GM19238 (cell line): Measurements from ENCODE around the gene SLC8A1.

Experiments
- DNase-seq: peaks from one replicate; pipeline ENCODE4 v3.0.0; 2011; ENCODE audit warnings: low spot score; ENCODE audit not compliant: insufficient read length

The SLC8A1 gene

GRCh38 chr2:40316620-40317019, 135.3 kb downstream of the SLC8A1 start:
- no peak for DNase-seq

GRCh38 chr2:40315683-40316082, 136.2 kb downstream of the SLC8A1 start:
- DNase-seq = no peak

- DNase-seq = no peak
Observed at GRCh38 chr2:40311026-40311425, 140.9 kb downstream of the SLC8A1 start.

- no peak for DNase-seq
Observed at GRCh38 chr2:40310303-40310702, 141.6 kb downstream of the SLC8A1 start.

- no peak for DNase-seq
Observed at GRCh38 chr2:40304340-40304739, 147.6 kb downstream of the SLC8A1 start.

GRCh38 chr2:40303746-40304145, 148.1 kb downstream of the SLC8A1 start:
- no peak for DNase-seq

GRCh38 chr2:40302751-40303325, 149.1 kb downstream of the SLC8A1 start:
- no peak for DNase-seq

GRCh38 chr2:40300391-40300790, 151.5 kb downstream of the SLC8A1 start:
- no peak for DNase-seq

- DNase-seq = no peak
Observed at GRCh38 chr2:40299781-40300180, 152.1 kb downstream of the SLC8A1 start.

- no peak for DNase-seq
Observed at GRCh38 chr2:40299173-40299572, 152.7 kb downstream of the SLC8A1 start.

- no peak for DNase-seq
Observed at GRCh38 chr2:40298026-40298425, 153.9 kb downstream of the SLC8A1 start.

GRCh38 chr2:40292291-40292690, 159.6 kb downstream of the SLC8A1 start:
- DNase-seq = no peak

- DNase-seq = no peak
Observed at GRCh38 chr2:40289771-40290404, 162.0 kb downstream of the SLC8A1 start.

- no peak for DNase-seq
Observed at GRCh38 chr2:40287773-40288172, 164.1 kb downstream of the SLC8A1 start.

- no peak for DNase-seq
Observed at GRCh38 chr2:40287195-40287594, 164.7 kb downstream of the SLC8A1 start.

GRCh38 chr2:40286721-40287120, 165.2 kb downstream of the SLC8A1 start:
- no peak for DNase-seq

- DNase-seq = no peak
Observed at GRCh38 chr2:40285391-40285790, 166.5 kb downstream of the SLC8A1 start.

- no peak for DNase-seq
Observed at GRCh38 chr2:40284797-40285196, 167.1 kb downstream of the SLC8A1 start.

GRCh38 chr2:40283111-40283909, 168.6 kb downstream of the SLC8A1 start:
- no peak for DNase-seq

GRCh38 chr2:40282428-40282827, 169.5 kb downstream of the SLC8A1 start:
- no peak for DNase-seq

GRCh38 chr2:40281021-40281940, 170.6 kb downstream of the SLC8A1 start:
- DNase-seq = no peak

- DNase-seq = no peak
Observed at GRCh38 chr2:40279482-40279881, 172.4 kb downstream of the SLC8A1 start.
